ENCODE results near the gene ADORA2A.

The ADORA2A gene

DNA sequence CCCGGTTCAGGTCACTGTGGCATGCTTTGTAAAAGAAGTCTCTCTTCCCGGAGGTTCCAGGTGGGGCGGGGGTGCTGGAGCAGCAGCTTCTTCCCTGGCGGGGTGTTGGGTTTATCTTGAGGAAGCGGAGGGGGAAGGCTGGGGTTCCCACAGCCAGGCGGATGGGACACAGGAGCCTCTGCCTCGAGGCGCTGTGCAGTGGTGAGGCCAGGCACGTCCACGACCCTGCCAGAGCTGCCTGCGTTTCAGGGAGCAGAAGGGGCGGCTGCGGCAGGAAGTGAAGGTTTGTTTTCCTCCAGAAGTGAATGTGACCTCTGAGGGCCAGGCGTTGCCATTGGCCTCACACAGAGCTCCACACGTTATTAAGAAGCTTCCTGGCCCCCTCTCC lies 20.1 kb upstream of the ADORA2A start:
- Histone ChIP-seq H3K4me3 (ENCODE audit: low read depth, low read length) (no peak overlapping the region), H3K27ac (ENCODE audit: low read depth, low read length) (peak overlapping the region; percentile 45), H4K91ac (ENCODE audit: low read depth, low read length) (no peak overlapping the region), H2BK120ac (ENCODE audit: insufficient read depth, low read length, poor library complexity) (no peak overlapping the region), H3K4me2 (ENCODE audit: low read length) (no peak overlapping the region), H3K9me3 (ENCODE audit: insufficient read depth, low read depth, low read length) (peaks cover 1% of the 10 kb centered on the region), H2AFZ (ENCODE audit: insufficient read depth, low read length, poor library complexity) (no peak overlapping the region), H3K9ac (ENCODE audit: low read length) (no peak overlapping the region), H3K79me2 (ENCODE audit: control insufficient read depth, insufficient read depth, low read length, poor library complexity) (no peaks in the 10 kb centered on the region), H2BK12ac (ENCODE audit: low read length) (no peak overlapping the region), H3K18ac (ENCODE audit: low read length) (no peak overlapping the region), H3K36me3 (ENCODE audit: control insufficient read depth in 1 of 2, insufficient read depth in 2 of 2, low read length in 2 of 2) (peaks cover 16 to 24% of the 10 kb centered on the region in 2 experiments), H3K23ac (ENCODE audit: low read length) (no peak overlapping the region), H3K4me1 (ENCODE audit: control insufficient read depth in 1 of 2, insufficient read depth in 2 of 2, low read length in 2 of 2) (peaks cover 23 to 26% of the 10 kb centered on the region in 2 experiments), H4K8ac (ENCODE audit: low read depth, low read length) (no peak overlapping the region), H4K12ac (ENCODE audit: low read depth, low read length) (no peak overlapping the region), H2BK5ac (ENCODE audit: low read depth, low read length, poor library complexity) (no peak overlapping the region), H2AK5ac (ENCODE audit: low read length) (no peak overlapping the region), H3K4ac (ENCODE audit: low read depth, low read length) (no peak overlapping the region), H3K14ac (ENCODE audit: low read length) (no peak overlapping the region), H3K79me1 (ENCODE audit: low read length) (no peaks in the 10 kb centered on the region), H3K27me3 (ENCODE audit: insufficient read depth, low read length) (no peaks in the 10 kb centered on the region)
- DNase-seq: no peak
- no CpG with 5 or more reads among the region's 15 CpGs for WGBS (ENCODE audit: extremely low coverage, insufficient coverage, insufficient read length)

DNA sequence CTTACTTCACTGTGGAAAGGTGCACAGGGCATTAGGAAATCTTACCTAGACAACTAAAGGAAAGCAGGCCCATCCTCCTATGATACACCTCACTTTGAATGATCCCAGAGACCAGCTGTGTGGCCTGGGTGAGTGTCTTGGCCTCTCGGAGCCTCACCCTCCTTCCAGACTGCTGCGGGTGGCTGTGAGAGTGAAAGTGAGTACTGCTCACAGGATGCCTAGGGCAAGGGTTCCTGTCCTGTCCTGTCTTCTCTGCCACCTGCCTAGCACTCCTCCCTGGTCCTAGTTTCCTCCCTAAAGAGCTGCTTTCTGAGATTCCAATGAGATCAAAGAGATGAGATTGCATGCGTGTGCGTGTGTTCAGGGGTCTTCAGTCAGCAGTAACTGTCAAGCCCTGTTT lies 19.5 kb upstream of the ADORA2A start:
- Histone ChIP-seq H2BK12ac (ENCODE audit: low read length) (no peak overlapping the region), H3K14ac (ENCODE audit: low read length) (no peak overlapping the region), H2AK5ac (ENCODE audit: low read length) (no peak overlapping the region), H3K27me3 (ENCODE audit: insufficient read depth, low read length) (no peaks in the 10 kb centered on the region), H3K4me3 (ENCODE audit: low read depth, low read length) (no peak overlapping the region), H3K9me3 (ENCODE audit: insufficient read depth, low read depth, low read length) (peaks cover 1% of the 10 kb centered on the region), H3K79me1 (ENCODE audit: low read length) (no peaks in the 10 kb centered on the region), H4K8ac (ENCODE audit: low read depth, low read length) (no peak overlapping the region), H2BK5ac (ENCODE audit: low read depth, low read length, poor library complexity) (no peak overlapping the region), H2AFZ (ENCODE audit: insufficient read depth, low read length, poor library complexity) (no peak overlapping the region), H3K4me2 (ENCODE audit: low read length) (no peak overlapping the region), H2BK120ac (ENCODE audit: insufficient read depth, low read length, poor library complexity) (no peak overlapping the region), H3K18ac (ENCODE audit: low read length) (no peak overlapping the region), H3K4me1 (ENCODE audit: control insufficient read depth in 1 of 2, insufficient read depth in 2 of 2, low read length in 2 of 2) (peaks cover 19 to 22% of the 10 kb centered on the region in 2 experiments), H3K27ac (ENCODE audit: low read depth, low read length) (no peak overlapping the region), H3K9ac (ENCODE audit: low read length) (no peak overlapping the region), H3K79me2 (ENCODE audit: control insufficient read depth, insufficient read depth, low read length, poor library complexity) (no peaks in the 10 kb centered on the region), H3K36me3 (ENCODE audit: control insufficient read depth in 1 of 2, insufficient read depth in 2 of 2, low read length in 2 of 2) (peaks cover 21 to 31% of the 10 kb centered on the region in 2 experiments), H4K91ac (ENCODE audit: low read depth, low read length) (no peak overlapping the region), H4K12ac (ENCODE audit: low read depth, low read length) (no peak overlapping the region), H3K23ac (ENCODE audit: low read length) (no peak overlapping the region), H3K4ac (ENCODE audit: low read depth, low read length) (no peak overlapping the region)
- no CpG with 5 or more reads among the region's 4 CpGs for WGBS (ENCODE audit: extremely low coverage, insufficient coverage, insufficient read length)
- DNase-seq: no peak

DNA sequence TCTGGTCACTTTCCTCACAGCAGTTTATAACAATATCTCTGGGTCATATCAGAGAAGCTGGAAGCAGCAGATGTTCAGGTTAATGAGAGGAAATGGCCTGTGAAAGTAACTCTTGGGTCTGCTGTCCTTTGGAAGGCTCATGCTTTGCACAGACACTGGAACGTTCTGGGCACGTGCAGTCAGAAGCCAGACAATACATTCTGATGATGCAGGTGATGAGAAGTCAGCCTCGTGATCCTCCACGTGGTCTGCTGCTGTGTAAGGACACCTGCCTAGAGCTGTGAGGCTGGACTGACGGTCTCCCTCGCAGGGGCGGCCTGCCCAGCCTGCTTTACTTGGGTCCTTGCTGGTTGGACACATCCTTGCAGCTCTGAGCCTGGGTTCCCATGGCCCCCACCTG lies 18.8 kb upstream of the ADORA2A start:
- Histone ChIP-seq H3K18ac (ENCODE audit: low read length) (peak overlapping the region; percentile 38), H4K91ac (ENCODE audit: low read depth, low read length) (peak overlapping the region; percentile 3), H3K9ac (ENCODE audit: low read length) (no peak overlapping the region), H2BK12ac (ENCODE audit: low read length) (no peak overlapping the region), H2AK5ac (ENCODE audit: low read length) (no peak overlapping the region), H3K23ac (ENCODE audit: low read length) (no peak overlapping the region), H2AFZ (ENCODE audit: insufficient read depth, low read length, poor library complexity) (no peak overlapping the region), H3K79me2 (ENCODE audit: control insufficient read depth, insufficient read depth, low read length, poor library complexity) (no peaks in the 10 kb centered on the region), H3K4me2 (ENCODE audit: low read length) (no peak overlapping the region), H3K79me1 (ENCODE audit: low read length) (no peaks in the 10 kb centered on the region), H3K4me3 (ENCODE audit: low read depth, low read length) (no peak overlapping the region), H2BK5ac (ENCODE audit: low read depth, low read length, poor library complexity) (no peak overlapping the region), H3K27me3 (ENCODE audit: insufficient read depth, low read length) (no peaks in the 10 kb centered on the region), H3K4ac (ENCODE audit: low read depth, low read length) (no peak overlapping the region), H4K8ac (ENCODE audit: low read depth, low read length) (no peak overlapping the region), H3K4me1 (ENCODE audit: control insufficient read depth in 1 of 2, insufficient read depth in 2 of 2, low read length in 2 of 2) (peaks cover 18 to 19% of the 10 kb centered on the region in 2 experiments), H3K14ac (ENCODE audit: low read length) (no peak overlapping the region), H4K12ac (ENCODE audit: low read depth, low read length) (no peak overlapping the region), H2BK120ac (ENCODE audit: insufficient read depth, low read length, poor library complexity) (no peak overlapping the region), H3K9me3 (ENCODE audit: insufficient read depth, low read depth, low read length) (peaks cover 1% of the 10 kb centered on the region), H3K36me3 (ENCODE audit: control insufficient read depth in 1 of 2, insufficient read depth in 2 of 2, low read length in 2 of 2) (peaks cover 23 to 35% of the 10 kb centered on the region in 2 experiments), H3K27ac (ENCODE audit: low read depth, low read length) (no peak overlapping the region)
- no CpG with 5 or more reads among the region's 7 CpGs for WGBS (ENCODE audit: extremely low coverage, insufficient coverage, insufficient read length)
- DNase-seq: no peak

DNA sequence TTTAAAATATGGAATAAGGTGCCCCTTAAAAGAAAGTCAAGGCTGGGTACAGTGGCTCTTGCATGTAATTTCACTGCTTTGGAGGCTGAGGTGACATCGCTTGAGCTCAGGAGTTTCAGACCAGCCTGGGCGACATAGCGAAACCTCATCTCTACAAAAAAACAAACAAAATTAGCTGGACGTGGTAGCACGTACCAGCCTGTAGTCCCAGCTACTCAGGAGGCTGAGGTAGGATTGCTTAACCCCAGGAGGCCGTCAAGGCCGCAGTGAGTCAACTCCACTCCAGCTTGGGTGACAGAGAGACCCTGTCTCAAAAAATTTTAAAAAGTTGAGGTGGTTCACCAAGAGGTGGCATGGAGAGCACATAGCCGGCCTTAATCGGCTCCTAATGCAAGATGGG lies 17.7 kb upstream of the ADORA2A start:
- Histone ChIP-seq H4K91ac (ENCODE audit: low read depth, low read length) (no peak overlapping the region), H2BK120ac (ENCODE audit: insufficient read depth, low read length, poor library complexity) (no peak overlapping the region), H3K27me3 (ENCODE audit: insufficient read depth, low read length) (no peaks in the 10 kb centered on the region), H2AK5ac (ENCODE audit: low read length) (no peak overlapping the region), H3K18ac (ENCODE audit: low read length) (no peak overlapping the region), H3K14ac (ENCODE audit: low read length) (no peak overlapping the region), H3K4me1 (ENCODE audit: control insufficient read depth in 1 of 2, insufficient read depth in 2 of 2, low read length in 2 of 2) (peaks cover 12 to 19% of the 10 kb centered on the region in 2 experiments), H3K4ac (ENCODE audit: low read depth, low read length) (no peak overlapping the region), H3K9me3 (ENCODE audit: insufficient read depth, low read depth, low read length) (peaks cover 1% of the 10 kb centered on the region), H2BK5ac (ENCODE audit: low read depth, low read length, poor library complexity) (no peak overlapping the region), H3K4me3 (ENCODE audit: low read depth, low read length) (no peak overlapping the region), H3K23ac (ENCODE audit: low read length) (no peak overlapping the region), H2AFZ (ENCODE audit: insufficient read depth, low read length, poor library complexity) (no peak overlapping the region), H2BK12ac (ENCODE audit: low read length) (no peak overlapping the region), H4K8ac (ENCODE audit: low read depth, low read length) (no peak overlapping the region), H3K4me2 (ENCODE audit: low read length) (no peak overlapping the region), H3K9ac (ENCODE audit: low read length) (no peak overlapping the region), H4K12ac (ENCODE audit: low read depth, low read length) (no peak overlapping the region), H3K79me1 (ENCODE audit: low read length) (no peaks in the 10 kb centered on the region), H3K27ac (ENCODE audit: low read depth, low read length) (no peak overlapping the region), H3K79me2 (ENCODE audit: control insufficient read depth, insufficient read depth, low read length, poor library complexity) (no peaks in the 10 kb centered on the region), H3K36me3 (ENCODE audit: control insufficient read depth in 1 of 2, insufficient read depth in 2 of 2, low read length in 2 of 2) (peaks cover 28 to 38% of the 10 kb centered on the region in 2 experiments)
- WGBS (ENCODE audit: extremely low coverage, insufficient coverage, insufficient read length): no CpG with 5 or more reads among the region's 9 CpGs
- DNase-seq: no peak

Data from trophoblast cell (in vitro differentiated cells and primary cell).